CD14-positive monocyte (primary cell): ENCODE results near the gene PLXNA1. TPM values are rescaled to one million over a fixed set of nuclear protein-coding genes. Genes with fewer than 3 reads are reported as not detected.

ENCODE experiments used
- DNase-seq, 3 donors: peaks; one replicate each; pipeline ENCODE4 v3.0.0-alpha.2; 2011 to 2022
- H2AFZ ChIP-seq: 2 replicates; pipeline ENCODE4 v1.6.0; 2012; ENCODE audit warnings: mild to moderate bottlenecking, low read depth, low read length, inconsistent platforms; ENCODE audit not compliant: insufficient read depth, poor library complexity, severe bottlenecking
- H3K27ac ChIP-seq, 2 donors: 1 replicate in 1 of 2; 2 replicates in 1 of 2; pipeline ENCODE4 v1.5.1; 2012 to 2013; ENCODE audit warnings: low read length in 2 of 2, control low read depth in 1 of 2, inconsistent platforms in 1 of 2, low read depth in 1 of 2, mild to moderate bottlenecking in 1 of 2
- H3K27me3 ChIP-seq, 2 donors: one replicate each; pipeline versions ENCODE4 v1.6.0 to v1.6.1; 2011 to 2013; ENCODE audit warnings: low read length in 2 of 2; ENCODE audit not compliant: control insufficient read depth in 2 of 2, insufficient read depth in 2 of 2
- H3K36me3 ChIP-seq, 2 donors: replicated peaks in 1 of 2; 1 replicate in 1 of 2; 2 replicates in 1 of 2; pipeline versions ENCODE4 v1.5.1 to v1.6.1; 2012 to 2013; ENCODE audit warnings: low read length in 2 of 2, control low read depth in 1 of 2, inconsistent platforms in 1 of 2, mild to moderate bottlenecking in 1 of 2; ENCODE audit not compliant: insufficient read depth in 2 of 2, control insufficient read depth in 1 of 2
- H3K4me1 ChIP-seq, 2 donors: 1 replicate in 1 of 2; 2 replicates in 1 of 2; pipeline versions ENCODE4 v1.5.1 to v1.6.1; 2012 to 2013; ENCODE audit warnings: low read length in 2 of 2, control low read depth in 1 of 2, inconsistent platforms in 1 of 2, mild to moderate bottlenecking in 1 of 2, moderate library complexity in 1 of 2; ENCODE audit not compliant: insufficient read depth in 2 of 2, control insufficient read depth in 1 of 2
- H3K4me2 ChIP-seq: replicated peaks from 2 replicates; pipeline ENCODE3; 2012; ENCODE audit warnings: low read length, moderate library complexity, mild to moderate bottlenecking; ENCODE audit not compliant: poor library complexity, severe bottlenecking; ENCODE audit errors: extremely low read depth
- H3K4me3 ChIP-seq, 3 experiments: fragments of 200-600 bp in 1 of 3; sonication (generic) in 1 of 3; replicated peaks in 1 of 3; 1 replicate in 2 of 3; 2 replicates in 1 of 3; pipeline ENCODE4 v1.5.1; 2011 to 2013; ENCODE audit warnings: low read length in 3 of 3, mild to moderate bottlenecking in 3 of 3, control low read depth in 2 of 3, low read depth in 2 of 3, inconsistent platforms in 1 of 3, moderate library complexity in 1 of 3
- H3K79me2 ChIP-seq: 2 replicates; pipeline ENCODE4 v1.6.0; 2012; ENCODE audit warnings: mild to moderate bottlenecking, control low read depth, inconsistent platforms, low read length, moderate library complexity; ENCODE audit not compliant: insufficient read depth
- H3K9ac ChIP-seq: 2 replicates; pipeline ENCODE4 v1.6.0; 2017; ENCODE audit warnings: low read length, mild to moderate bottlenecking; ENCODE audit not compliant: insufficient read depth, poor library complexity, severe bottlenecking
- H3K9me3 ChIP-seq, 2 donors: replicated peaks in 1 of 2; 1 replicate in 1 of 2; 2 replicates in 1 of 2; pipeline versions ENCODE4 v1.5.1 to v1.6.1; 2012 to 2013; ENCODE audit warnings: low read length in 2 of 2, control low read depth in 1 of 2; ENCODE audit not compliant: control insufficient read depth in 1 of 2, insufficient read depth in 1 of 2
- H4K20me1 ChIP-seq: 2 replicates; pipeline ENCODE4 v1.6.0; 2012; ENCODE audit warnings: mild to moderate bottlenecking, low read length, control low read depth, moderate library complexity; ENCODE audit not compliant: insufficient read depth
- H3K27ac Mint-ChIP-seq, 7 donors: one replicate each; pipeline ENCODE4 v1.8.0; 2020; ENCODE audit warnings: mild to moderate bottlenecking in 7 of 7, mixed read lengths in 7 of 7, moderate library complexity in 6 of 7, inconsistent platforms in 2 of 7
- H3K27me3 Mint-ChIP-seq, 3 donors: one replicate each; pipeline ENCODE4 v1.8.0; 2021 to 2022; ENCODE audit warnings: low read depth in 3 of 3, mild to moderate bottlenecking in 3 of 3, mixed read lengths in 3 of 3, moderate library complexity in 3 of 3, inconsistent platforms in 1 of 3
- H3K36me3 Mint-ChIP-seq, 2 donors: one replicate each; pipeline ENCODE4 v1.8.0; 2020; ENCODE audit warnings: mixed read lengths in 2 of 2, inconsistent platforms in 1 of 2, mild to moderate bottlenecking in 1 of 2
- H3K4me1 Mint-ChIP-seq: one replicate; pipeline ENCODE4 v1.8.0; 2020; ENCODE audit warnings: mild to moderate bottlenecking, mixed read lengths
- H3K4me3 Mint-ChIP-seq, 2 donors: one replicate each; pipeline ENCODE4 v1.8.0; 2020; ENCODE audit warnings: mild to moderate bottlenecking in 2 of 2, mixed read lengths in 2 of 2, moderate library complexity in 1 of 2
- H3K9me3 Mint-ChIP-seq, 7 donors: one replicate each; pipeline ENCODE4 v1.8.0; 2020 to 2022; ENCODE audit warnings: mixed read lengths in 7 of 7, mild to moderate bottlenecking in 6 of 7, moderate library complexity in 6 of 7, inconsistent platforms in 2 of 7
- WGBS: methylation state at CpG from one replicate; pipeline ENCODE4 v1.1.5; 2013; ENCODE audit warnings: missing lambda C conversion rate; ENCODE audit not compliant: insufficient coverage; 5-methylcytosine and 5-hydroxymethylcytosine counted together
- intact Hi-C, 2 donors: fragments of 100-400 bp; cut with micrococcal nuclease; formaldehyde crosslinking; loops; one replicate each; pipeline versions ENCODE4 v1.15.0 to v1.15.1; 2023
- polyA plus RNA-seq, 3 donors: library from polyadenylated mRNA; depleted of rRNA in 1 of 3; unstranded in 2 of 3; stranded (reverse) in 1 of 3; fragments of 300-500 nt in 2 of 3; fragments of >200 nt in 1 of 3; fragmentation: Illumina TruSeq in 2 of 3; gene quantifications; 1 replicate in 2 of 3; 2 replicates in 1 of 3; pipeline ENCODE4 v1.2.3, GENCODE V29; 2012 to 2021
- TF ChIP-seq, protein P1 (sequence below): fragments of 200-600 bp; IDR thresholded peaks from one replicate; pipeline ENCODE4 v1.8.0; 2022; ENCODE audit warnings: antibody characterized with exemption, mild to moderate bottlenecking

PLXNA1 gene
- polyA plus RNA-seq, 3 donors: 2.7 TPM; not detected in 2

DNA sequence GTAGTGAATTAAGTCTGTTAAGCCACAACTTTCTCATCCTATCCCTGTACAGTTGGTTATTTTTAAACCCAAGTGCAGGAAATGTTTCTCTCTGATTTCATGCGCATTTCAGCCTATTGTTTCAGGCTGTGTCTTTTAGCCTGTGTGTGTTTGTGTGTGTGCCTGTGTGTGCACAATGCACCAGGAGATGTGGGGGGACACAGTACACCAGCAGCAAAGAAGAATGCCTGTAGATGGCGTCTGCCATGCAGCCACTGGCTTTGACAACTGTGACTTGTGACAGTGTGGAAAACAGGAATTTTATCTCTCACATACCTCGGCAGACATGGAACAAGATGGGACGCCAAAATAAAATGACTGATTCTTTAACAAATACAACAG, 43.6 kb upstream of the PLXNA1 start:
- H3K27ac Mint-ChIP-seq: peak overlapping the region in 1 of 7 donors; percentile 21
- H3K4me1 Mint-ChIP-seq: peaks cover 10% of the 10 kb centered on the region
- 100% methylated on average over 1 of the region's 4 CpGs for WGBS
- H3K79me2 ChIP-seq: no peaks in the 10 kb centered on the region
- no peak overlapping the region for H3K4me3 ChIP-seq
- no peaks in the 10 kb centered on the region for H3K36me3 Mint-ChIP-seq
- no peaks in the 10 kb centered on the region for H3K36me3 ChIP-seq
- no peak overlapping the region for H3K27ac ChIP-seq
- H4K20me1 ChIP-seq: no peaks in the 10 kb centered on the region
- H3K4me1 ChIP-seq: peaks cover 7 to 10% of the 10 kb centered on the region in 2 donors
- H3K4me2 ChIP-seq: no peak overlapping the region
- H3K9ac ChIP-seq: no peak overlapping the region
- intact Hi-C loops: no loop called here
- peaks cover 37 to 85% (median 63%) of the 10 kb centered on the region in 3 donors for H3K27me3 Mint-ChIP-seq
- DNase-seq: no peak
- H3K9me3 ChIP-seq: no peaks in the 10 kb centered on the region
- H3K4me3 Mint-ChIP-seq: peak overlapping the region in 1 of 2 donors; percentile 2
- peaks cover 0 to 2% (median 0%) of the 10 kb centered on the region in 7 donors for H3K9me3 Mint-ChIP-seq
- no peak overlapping the region for H2AFZ ChIP-seq
- TF ChIP-seq, protein P1, sequence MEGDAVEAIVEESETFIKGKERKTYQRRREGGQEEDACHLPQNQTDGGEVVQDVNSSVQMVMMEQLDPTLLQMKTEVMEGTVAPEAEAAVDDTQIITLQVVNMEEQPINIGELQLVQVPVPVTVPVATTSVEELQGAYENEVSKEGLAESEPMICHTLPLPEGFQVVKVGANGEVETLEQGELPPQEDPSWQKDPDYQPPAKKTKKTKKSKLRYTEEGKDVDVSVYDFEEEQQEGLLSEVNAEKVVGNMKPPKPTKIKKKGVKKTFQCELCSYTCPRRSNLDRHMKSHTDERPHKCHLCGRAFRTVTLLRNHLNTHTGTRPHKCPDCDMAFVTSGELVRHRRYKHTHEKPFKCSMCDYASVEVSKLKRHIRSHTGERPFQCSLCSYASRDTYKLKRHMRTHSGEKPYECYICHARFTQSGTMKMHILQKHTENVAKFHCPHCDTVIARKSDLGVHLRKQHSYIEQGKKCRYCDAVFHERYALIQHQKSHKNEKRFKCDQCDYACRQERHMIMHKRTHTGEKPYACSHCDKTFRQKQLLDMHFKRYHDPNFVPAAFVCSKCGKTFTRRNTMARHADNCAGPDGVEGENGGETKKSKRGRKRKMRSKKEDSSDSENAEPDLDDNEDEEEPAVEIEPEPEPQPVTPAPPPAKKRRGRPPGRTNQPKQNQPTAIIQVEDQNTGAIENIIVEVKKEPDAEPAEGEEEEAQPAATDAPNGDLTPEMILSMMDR: no peak
- H3K27me3 ChIP-seq: peaks cover 49 to 63% of the 10 kb centered on the region in 2 donors

DNA sequence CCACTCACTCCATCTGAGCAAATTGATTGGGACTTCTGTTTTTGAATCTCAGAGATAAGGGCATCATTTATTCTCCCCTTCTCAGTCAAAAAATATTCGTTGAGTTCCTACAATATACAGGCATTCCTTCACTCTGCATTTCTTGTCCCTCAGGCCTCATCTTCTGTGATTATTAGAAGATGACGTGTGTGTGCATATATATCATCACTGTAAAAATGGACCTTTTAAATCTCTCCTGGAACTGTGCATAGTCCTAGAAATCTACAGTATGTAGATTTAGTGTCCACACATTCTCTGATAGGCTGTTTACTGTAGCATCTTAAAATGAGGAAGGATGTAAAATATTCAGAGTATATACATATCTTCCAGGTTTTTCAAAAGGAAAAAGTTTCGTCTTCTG, 43.2 kb upstream of the PLXNA1 start:
- no peak overlapping the region for H3K9ac ChIP-seq
- TF ChIP-seq, protein P1: no peak
- no CpG with 5 or more reads among the region's 3 CpGs for WGBS
- intact Hi-C loops: no loop called here
- H3K4me3 ChIP-seq: no peak overlapping the region
- no peak overlapping the region for H2AFZ ChIP-seq
- no peaks in the 10 kb centered on the region for H4K20me1 ChIP-seq
- no peak for DNase-seq
- no peaks in the 10 kb centered on the region for H3K79me2 ChIP-seq
- H3K36me3 Mint-ChIP-seq: no peaks in the 10 kb centered on the region
- H3K4me1 ChIP-seq: peaks cover 7 to 10% of the 10 kb centered on the region in 2 donors
- no peak overlapping the region for H3K27ac Mint-ChIP-seq
- peaks cover 49 to 63% of the 10 kb centered on the region in 2 donors for H3K27me3 ChIP-seq
- no peak overlapping the region for H3K4me3 Mint-ChIP-seq
- peaks cover 0 to 2% (median 0%) of the 10 kb centered on the region in 7 donors for H3K9me3 Mint-ChIP-seq
- peaks cover 10% of the 10 kb centered on the region for H3K4me1 Mint-ChIP-seq
- no peaks in the 10 kb centered on the region for H3K36me3 ChIP-seq
- H3K27ac ChIP-seq: no peak overlapping the region
- H3K9me3 ChIP-seq: no peaks in the 10 kb centered on the region
- peaks cover 34 to 85% (median 63%) of the 10 kb centered on the region in 3 donors for H3K27me3 Mint-ChIP-seq
- H3K4me2 ChIP-seq: no peak overlapping the region
